ENCODE measurements around the gene MAN2B2.

The MAN2B2 gene

DNA sequence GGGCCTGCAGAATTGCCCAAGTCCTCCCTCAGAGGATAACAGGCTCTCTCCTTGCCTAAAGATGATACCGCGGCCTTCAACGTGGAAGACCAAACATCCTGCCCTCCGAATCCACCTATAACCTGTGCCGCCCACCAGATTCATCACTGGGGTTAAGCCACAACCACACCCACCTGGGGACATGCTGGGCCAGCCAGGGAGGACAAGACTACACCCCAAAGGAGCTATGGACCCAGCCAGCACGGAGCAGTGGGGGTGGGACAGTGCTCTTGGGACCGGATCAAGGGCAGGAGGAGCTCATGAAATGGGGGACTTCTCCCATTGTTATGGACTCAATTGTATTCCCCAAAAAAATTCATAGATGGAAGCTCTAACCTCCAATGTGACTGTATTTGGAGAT is 6.8 kb upstream of the MAN2B2 start:
- DNase-seq, result no peak

- no peak for DNase-seq
Observed at GRCh38 chr4:6568689-6569332, 6.2 kb upstream of the MAN2B2 start.

GRCh38 chr4:6571608-6572007 is 3.4 kb upstream of the MAN2B2 start:
- no peak for DNase-seq

- no peak for DNase-seq
Observed at GRCh38 chr4:6573551-6573950, 1.4 kb upstream of the MAN2B2 start.

DNA sequence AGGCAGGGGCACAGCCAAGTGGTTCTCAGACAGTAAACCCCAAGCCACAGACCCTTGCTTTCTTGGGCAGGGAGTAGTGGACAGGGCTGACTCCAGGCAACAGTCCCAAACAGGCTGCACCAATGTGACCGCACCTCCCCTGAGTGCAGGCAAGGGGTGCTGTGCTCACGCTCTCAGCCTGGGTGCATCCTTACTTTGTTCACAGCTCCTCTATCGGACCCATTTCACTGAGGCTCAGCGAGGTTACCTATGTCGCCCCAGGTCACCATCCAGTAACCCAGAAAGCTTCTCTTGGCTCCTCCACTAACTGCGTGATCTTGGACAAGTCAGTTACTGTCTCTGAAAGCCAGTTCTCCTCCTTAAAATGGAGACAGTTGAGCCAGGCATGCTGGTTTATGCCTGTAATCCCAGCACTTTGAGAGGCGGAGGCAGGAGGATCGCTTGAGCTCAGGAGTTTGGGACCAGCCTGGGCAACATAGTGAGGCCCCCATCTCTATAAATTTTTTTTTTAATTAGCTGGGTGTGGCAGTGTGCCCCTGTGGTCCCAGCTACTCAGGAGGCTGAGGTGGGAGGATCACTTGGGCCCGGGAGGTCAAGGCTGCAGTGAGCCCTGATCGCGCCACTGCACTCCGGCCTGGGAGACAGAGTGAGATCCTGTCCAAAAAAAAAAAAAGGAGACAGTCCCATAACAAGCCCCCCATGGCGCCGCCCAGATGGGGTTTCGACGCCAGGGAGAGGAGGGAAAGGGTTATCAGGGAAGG is 823 bp upstream of the MAN2B2 start:
- no peak for DNase-seq

GRCh38 chr4:6575503-6576240 is 683 bp downstream of the MAN2B2 start:
- no peak for DNase-seq

- no peak for DNase-seq
Observed at GRCh38 chr4:6576512-6576911, 1.5 kb downstream of the MAN2B2 start.

DNA sequence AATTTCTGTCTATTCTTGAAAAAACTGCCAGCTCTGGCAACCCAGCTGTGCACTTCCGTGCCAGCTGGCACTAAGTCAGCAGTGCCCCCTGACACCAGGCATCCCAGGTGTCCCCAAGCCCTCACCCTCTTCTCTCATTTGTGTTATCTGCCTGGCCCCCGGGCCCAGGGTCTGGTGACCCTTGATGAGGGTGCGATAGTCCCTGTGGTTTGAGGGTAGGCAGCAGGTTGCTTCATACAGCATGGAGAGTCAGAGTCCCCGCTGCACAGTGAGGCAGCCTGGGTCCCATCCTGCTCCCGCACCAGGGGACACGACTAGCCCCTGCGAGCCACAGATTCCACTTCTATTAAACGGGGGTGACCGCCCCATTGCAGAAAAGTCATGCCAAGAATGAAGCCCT is 1.9 kb downstream of the MAN2B2 start:
- no peak for DNase-seq

GRCh38 chr4:6577409-6577808 is 2.4 kb downstream of the MAN2B2 start:
- no peak for DNase-seq

- DNase-seq, result no peak
Observed at GRCh38 chr4:6578221-6578620, 3.2 kb downstream of the MAN2B2 start.

DNA sequence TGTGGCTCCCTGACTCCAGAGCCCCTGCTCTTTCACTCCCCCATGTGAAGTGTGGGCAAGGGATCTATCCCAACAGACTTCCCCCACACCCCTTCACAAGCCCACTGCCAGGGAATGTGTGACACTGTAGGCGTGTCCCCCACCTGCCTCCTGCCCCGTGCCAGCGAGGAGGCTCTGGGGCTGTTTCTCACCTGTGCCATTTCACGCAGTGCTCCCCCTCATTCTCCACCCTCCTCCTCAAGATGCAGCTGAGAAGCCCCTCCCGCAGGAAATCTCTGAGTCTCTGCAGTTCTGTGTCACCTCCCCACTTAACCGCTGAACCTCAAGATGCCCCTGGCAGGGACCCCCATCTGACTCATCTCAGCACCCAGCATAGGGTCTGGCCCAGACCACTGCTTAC is 5.4 kb downstream of the MAN2B2 start:
- no peak for DNase-seq

DNA sequence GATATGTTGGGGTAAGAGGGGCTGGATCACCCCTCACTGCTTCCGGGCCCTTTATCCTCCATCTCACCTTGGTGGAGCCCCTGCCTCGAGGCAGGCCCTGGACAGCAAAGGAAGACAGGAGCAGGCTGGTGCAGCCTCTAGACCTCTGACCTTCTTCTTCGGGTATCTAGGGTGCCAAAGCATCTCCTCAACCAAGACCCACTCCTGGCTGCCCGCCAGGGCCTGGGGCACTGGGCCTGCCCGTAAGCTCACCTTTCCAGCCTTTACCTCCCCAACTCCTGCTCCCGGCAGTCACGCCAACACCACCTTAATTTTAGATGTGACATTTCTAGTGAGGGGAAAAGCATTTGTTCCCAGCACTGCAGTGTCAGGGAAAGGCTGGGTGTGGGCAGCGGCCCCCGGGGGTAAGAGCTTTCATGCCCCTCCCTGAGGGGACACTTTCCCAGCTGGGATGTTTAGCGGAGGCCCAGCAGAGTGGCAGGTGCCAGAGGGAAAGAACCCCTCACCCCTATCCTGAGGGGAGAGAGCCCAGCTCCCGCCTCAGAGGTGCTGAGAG is 6.7 kb downstream of the MAN2B2 start:
- DNase-seq, result no peak

DNA sequence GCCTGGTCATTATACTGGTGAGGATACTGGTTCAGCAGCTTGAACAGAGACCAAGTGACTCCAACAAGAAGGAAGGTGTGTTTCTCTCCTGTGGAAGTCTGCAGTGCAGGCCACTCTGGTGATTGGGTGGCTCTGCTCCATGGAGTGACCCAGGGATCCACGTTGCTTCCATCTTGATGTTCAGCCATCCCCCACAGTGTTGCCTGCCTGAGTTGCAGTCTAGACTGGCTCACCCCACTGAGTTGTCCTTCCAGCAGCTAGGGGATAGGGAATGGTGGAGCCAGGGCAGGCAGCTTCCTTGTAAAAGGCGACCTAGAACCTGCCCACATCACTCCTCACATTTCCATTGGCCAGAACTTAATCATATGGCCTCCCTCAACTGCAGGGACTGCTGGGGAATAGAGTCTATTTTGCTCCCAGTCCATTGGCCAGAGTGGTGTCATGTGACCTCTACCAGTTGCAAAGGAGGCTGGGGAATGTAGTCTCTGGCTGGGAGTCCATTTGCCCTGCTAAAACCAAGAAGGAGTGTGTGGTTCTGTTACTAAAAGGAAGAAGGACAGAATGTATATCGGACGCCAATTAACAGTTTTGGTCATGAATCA is 8.0 kb downstream of the MAN2B2 start:
- DNase-seq, result no peak

DNA sequence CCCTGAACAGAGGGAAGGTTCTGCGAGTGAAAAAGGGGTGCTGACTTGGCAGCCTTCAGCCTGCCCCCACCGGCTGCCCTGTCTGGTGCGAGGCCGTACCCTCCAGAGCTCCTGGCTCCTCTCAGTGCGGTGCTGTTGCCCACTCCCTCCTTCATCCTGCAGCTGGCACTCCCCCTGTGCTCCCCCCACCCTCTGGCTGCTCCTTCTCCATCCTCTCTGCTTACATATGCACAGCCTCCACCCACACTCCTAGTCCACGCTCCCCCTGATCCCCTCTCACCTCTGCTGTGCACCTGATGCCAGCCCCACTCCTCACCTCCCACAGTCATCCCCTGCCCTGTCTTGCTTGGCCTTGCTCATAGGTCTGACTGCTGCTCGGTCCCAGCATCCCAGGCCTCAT is 9.9 kb downstream of the MAN2B2 start:
- DNase-seq, result no peak

GRCh38 chr4:6586715-6587325 is 11.8 kb downstream of the MAN2B2 start:
- no peak for DNase-seq

DNA sequence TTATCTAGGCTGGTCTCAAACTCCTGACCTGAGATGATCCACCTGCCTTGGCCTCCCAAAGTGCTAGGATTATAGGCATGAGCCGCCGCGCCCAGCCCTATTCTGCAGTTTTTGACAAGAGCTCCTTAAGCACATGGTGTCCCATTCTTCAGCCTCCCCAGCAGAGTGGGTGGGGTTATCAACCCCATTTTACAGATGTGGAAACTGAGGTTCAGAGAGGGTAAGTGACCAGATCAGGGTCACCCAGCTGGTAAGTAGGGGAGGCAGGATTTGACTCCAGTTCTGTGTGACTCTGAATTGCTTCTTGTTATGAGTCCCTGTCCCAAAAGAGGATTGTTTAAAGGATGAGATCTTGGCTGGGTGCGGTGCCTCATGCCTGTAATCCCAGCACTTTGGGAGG is 14.5 kb downstream of the MAN2B2 start:
- DNase-seq, result no peak

DNA sequence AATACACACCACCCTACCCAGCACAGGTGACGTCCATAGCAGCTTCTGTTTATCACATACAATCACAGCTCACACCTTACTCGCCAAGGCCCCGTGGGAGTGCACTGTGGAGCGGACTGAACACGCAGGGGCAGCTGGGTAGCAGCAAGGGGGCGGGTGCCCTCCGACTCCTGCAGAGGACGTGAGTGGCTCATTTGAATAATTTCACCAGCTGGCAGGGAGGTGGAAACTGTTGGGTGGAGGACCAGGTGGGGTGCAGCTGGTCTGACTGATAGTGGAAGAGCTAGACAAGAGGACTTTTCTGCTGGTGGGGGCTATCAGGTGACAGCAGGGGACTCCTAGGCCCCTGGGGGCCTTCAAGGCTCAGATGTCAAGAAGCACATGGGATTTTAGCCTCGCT is 16.3 kb downstream of the MAN2B2 start:
- no peak for DNase-seq

DNA sequence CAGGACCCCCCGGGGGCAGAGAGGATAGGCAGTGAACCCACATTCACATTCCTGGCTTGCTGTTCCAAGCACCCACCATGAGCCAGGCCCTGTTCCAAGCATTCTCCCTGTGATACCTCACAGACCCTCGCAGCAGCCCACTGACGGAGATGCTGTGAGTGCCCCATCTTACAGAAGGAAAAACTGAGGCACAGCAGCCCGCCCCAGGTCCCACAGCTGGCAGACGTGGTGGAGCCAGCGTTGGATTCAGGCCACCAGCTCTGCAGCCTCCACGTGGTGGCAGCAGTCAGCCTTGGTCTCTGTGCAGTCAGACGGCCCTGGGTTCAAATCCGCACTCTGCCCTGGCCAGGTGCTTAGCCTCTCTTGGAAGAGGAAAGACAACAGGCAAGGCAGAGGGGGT is 16.8 kb downstream of the MAN2B2 start:
- no peak for DNase-seq

GRCh38 chr4:6592804-6593563 is 18.0 kb downstream of the MAN2B2 start:
- DNase-seq, result no peak

- no peak for DNase-seq
Observed at GRCh38 chr4:6594341-6594740, 19.4 kb downstream of the MAN2B2 start.

- DNase-seq, result no peak
Observed at GRCh38 chr4:6594826-6595355, 19.9 kb downstream of the MAN2B2 start.
